ENCODE measurements around the gene KRTAP10-12.
A peak's percentile ranks its signal among the peaks of the same experiment; 100 is the strongest.
"Not testable (repeated sequence)": the region's sequence is repeated elsewhere in the genome, so short reads cannot be mapped to it uniquely, and the experiment has no call there.

The KRTAP10-12 gene, protein sequence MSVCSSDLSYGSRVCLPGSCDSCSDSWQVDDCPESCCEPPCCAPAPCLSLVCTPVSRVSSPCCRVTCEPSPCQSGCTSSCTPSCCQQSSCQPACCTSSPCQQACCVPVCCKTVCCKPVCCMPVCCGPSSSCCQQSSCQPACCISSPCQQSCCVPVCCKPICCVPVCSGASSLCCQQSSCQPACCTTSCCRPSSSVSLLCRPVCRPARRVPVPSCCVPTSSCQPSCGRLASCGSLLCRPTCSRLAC

GRCh38 chr21:44697172-44697810 lies at the start of gene KRTAP10-12:
TSS of gene KRTAP10-12 (plus strand) at chr21:44697172. CDS start at chr21:44697202, 30 bp downstream.
- not testable (repeated sequence) for DNase-seq

- no peak for DNase-seq
Observed at GRCh38 chr21:44647222-44647552, 49.8 kb upstream of the KRTAP10-12 start.

- DNase-seq: no peak
Observed at GRCh38 chr21:44648557-44649311, 48.2 kb upstream of the KRTAP10-12 start.

DNA sequence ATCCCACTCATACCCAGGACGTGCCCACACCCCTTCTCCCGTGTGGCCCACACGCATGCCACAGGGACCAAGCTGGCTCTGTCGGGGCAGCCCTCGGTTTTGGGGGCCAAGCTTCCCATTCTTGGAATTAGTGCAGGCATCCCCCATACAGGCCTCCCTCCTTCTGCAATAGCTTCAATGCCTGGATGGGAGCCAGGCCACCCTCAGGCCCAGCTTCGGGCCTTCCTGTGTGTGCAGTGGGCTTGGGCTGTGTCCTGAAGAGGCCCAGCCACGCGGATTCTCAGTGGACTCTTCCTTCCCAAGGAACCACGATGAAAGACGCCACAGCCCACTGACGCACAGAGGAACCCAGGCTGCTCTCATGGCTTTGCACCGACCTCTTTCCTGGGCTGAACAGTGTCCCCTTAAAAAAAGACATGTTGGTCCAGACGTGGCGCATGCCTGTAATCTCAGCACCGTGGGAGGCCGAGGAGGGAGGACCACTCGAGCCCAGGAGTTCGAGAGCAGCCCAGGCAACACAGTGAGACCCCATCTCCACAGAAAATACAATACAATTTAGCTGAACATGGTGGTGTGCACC lies 47.4 kb upstream of the KRTAP10-12 start:
- no peak for DNase-seq

DNA sequence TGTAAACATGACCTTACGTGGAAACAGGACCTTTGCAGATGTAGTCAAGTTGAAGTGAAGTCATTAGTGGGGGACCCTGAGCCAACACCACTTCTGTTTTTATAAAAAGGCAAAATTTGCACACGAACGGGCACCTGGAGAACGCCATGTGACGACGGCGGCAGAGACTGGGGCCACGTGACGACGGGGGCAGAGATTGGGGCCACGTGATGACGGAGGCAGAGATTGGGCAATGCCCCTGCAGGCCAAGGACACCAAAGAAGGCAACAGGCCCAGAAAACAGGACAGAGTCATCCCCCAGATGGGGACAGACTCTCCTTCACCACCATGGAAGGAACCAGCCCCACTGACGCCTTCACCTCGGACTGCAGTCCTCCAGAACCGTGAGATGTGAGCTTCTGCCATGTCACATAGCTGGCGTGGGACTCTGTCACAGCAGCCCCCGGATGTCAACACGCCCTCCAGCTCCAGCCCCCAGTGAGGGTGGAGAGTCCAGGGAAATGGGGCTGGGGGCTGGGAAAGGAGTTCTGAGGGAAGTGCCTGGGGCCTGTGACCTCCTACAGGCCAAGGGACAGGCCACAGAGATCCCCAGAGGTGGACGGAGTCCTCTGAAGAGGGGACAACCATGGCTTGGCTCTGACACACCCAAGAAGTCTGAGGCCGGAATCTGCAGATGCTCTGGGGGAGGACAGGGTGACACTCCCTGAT lies 46.6 kb upstream of the KRTAP10-12 start:
- no peak for DNase-seq

DNA sequence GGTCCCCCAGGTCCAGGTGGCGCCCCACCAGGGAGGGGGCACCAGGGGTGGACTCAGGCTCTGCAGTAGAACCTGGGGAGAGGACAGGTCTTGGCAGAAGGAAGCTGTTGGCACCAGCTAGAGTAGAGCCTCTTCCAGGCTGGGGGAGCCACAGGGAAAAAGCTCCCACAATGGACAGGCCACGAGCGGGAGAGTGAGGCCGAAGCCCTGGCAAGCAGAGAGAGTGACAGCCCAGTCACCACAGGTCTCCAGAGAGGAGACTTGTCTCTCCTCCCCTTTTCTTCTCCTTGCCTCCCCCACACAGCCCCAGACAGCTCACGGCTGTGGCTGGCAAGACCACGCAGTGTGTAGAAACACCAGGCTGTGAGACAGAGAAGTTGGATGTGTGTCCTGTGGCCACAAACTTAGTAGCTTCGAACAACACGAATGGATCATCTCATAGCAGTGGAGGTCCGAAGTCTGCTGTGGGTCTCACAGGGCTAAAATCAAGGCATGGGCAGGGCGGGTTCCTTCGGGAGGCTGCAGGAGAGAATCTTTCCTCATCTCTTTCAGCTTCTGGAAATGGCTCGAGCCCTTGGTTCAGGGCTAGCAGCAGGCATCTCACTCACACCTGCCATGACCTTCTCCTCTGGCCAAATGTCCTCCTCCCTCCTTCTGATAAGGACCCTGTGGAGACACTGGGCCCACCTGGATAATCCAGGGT lies 45.8 kb upstream of the KRTAP10-12 start:
- no peak for DNase-seq

- no peak for DNase-seq
Observed at GRCh38 chr21:44653123-44653522, 43.8 kb upstream of the KRTAP10-12 start.

- peak; percentile 27 for DNase-seq
Observed at GRCh38 chr21:44653656-44654575, 43.1 kb upstream of the KRTAP10-12 start.

- no peak for DNase-seq
Observed at GRCh38 chr21:44654576-44655175, 42.3 kb upstream of the KRTAP10-12 start, which contains the start of gene KRTAP12-4. TSS of gene KRTAP12-4 (minus strand) at chr21:44654659. CDS start at chr21:44654614, 45 bp downstream.

DNA sequence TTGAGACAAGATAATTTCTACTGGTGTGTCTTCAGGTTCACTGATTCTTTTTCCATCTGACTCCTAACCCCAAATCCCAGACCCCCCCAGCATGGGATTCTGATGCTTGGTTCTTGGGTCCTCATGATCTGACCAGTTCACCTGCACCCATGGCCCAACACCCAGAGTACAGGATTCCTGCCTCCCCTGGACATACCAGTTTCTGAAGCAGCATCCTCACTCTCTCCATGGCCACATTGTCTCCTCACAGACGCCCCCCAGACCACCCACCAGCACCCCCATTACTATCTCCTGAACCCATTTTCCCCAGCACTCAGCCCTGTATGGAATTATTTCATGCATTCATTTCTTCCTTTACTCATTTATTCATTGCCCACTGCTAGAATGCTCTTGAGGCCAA lies 40.1 kb upstream of the KRTAP10-12 start:
- no peak for DNase-seq

GRCh38 chr21:44657635-44658540 lies 39.1 kb upstream of the KRTAP10-12 start, which contains the start of gene KRTAP12-3:
TSS of gene KRTAP12-3 (plus strand) at chr21:44657932. CDS start at chr21:44657980, 48 bp downstream.
- DNase-seq: no peak

GRCh38 chr21:44658541-44658910 lies 38.4 kb upstream of the KRTAP10-12 start:
- no peak for DNase-seq

- no peak for DNase-seq
Observed at GRCh38 chr21:44658913-44659595, 37.9 kb upstream of the KRTAP10-12 start.

DNA sequence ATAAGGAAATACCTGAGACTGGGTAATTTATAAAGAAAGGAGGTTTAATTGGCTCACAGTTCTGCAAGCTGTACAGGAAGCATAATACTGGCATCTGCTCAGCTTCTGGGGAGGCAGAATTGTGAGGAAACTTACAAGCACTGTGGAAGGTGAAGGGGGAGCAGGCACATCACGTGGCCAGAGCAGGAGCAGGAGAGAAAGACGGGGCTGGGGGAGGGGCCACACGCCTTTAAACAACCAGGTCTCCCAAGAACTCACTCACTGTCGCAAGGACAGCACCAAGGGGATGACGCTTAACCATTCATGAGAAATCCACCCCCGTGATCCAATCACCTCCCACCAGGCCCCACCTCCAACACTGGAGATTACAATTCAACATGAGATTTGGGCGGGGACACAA lies 35.4 kb upstream of the KRTAP10-12 start:
- not testable (repeated sequence) for DNase-seq

DNA sequence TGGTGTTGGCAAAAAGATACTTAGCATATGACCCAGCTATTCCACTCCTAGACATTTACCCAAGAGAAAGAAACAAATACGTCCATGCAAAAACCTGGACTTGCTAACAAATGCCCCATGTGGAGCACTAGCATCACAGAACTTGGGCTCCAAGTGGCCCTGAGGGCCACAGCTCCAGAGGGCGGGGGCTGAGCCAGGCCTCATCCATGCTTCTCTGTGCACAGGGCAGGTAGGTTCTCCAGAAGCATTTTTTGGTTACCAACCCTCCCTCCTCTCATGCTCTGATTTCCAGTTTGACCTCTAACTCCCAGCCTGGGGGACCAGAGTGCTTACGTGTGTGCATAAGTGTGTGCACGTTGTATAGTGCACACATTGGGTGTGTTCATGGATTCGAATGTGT lies 32.3 kb upstream of the KRTAP10-12 start:
- DNase-seq: no peak

- DNase-seq: no peak
Observed at GRCh38 chr21:44666401-44667320, 30.3 kb upstream of the KRTAP10-12 start, which contains the start of gene KRTAP12-2. TSS of gene KRTAP12-2 (minus strand) at chr21:44666927. CDS start at chr21:44666886, 41 bp downstream.

DNA sequence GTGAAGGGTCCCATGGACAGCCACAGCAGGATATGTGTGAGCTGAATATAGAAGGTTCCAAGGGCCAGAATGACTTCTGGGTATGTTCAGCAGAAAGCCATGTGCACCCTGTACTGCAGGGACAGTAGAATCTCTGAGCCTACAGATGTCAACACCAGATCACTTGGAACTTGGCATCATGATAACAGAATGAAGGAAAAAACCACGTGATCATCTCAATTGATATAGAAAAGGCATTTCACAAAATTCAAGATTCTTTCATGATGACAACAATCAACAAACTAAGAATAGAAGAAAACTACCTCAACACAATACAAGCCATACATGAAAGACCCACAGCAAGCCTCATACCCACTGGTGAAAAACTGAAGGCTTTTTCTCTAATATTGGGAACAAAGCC lies 29.4 kb upstream of the KRTAP10-12 start:
- DNase-seq: no peak

Data from activated CD4-positive, alpha-beta T cell treated with anti-CD3 and anti-CD28 coated beads for 1 hour (primary cell).